Left colon (tissue), 2 donors: Measurements from ENCODE around the gene RMND1. TPM values are rescaled to one million over a fixed set of nuclear protein-coding genes. Genes with fewer than 3 reads are reported as not detected.
"Not testable (repeated sequence)": the region's sequence is repeated elsewhere in the genome, so short reads cannot be mapped to it uniquely, and the experiment has no call there.

Experiments
- ATAC-seq: fragments of 200-7000 bp; cut with Tn5 transposase; one replicate; pipeline ENCODE4 v1.9.1; 2020; ENCODE audit warnings: mild to moderate bottlenecking, moderate library complexity
- DNase-seq, 2 donors: peaks; one replicate each; pipeline ENCODE4 v3.0.0-alpha.2; 2020
- intact Hi-C, 2 donors: fragments of 100-400 bp; cut with DNase I in 1 of 2; cut with micrococcal nuclease in 1 of 2; formaldehyde crosslinking; loops; one replicate each; pipeline versions ENCODE4 v1.11.2 to v1.14.0; 2022; cut with DNase I, micrococcal nuclease
- total RNA-seq, 2 donors: library from RNA; stranded (reverse); fragmentation: NEBNext Ultra II Directional; extraction: Animal tissue kit (Norgen Biotek cat#: 25700); gene quantifications; one replicate each; pipeline ENCODE4 v1.2.1, GENCODE V29; 2021
- donor health status: DM: no; HTN: no; CAD: no.
- donor health status: DM: yes; HTN: yes; CAD: no.

Gene RMND1
- total RNA-seq, 2 donors from 2014 or later = 18.6 to 20.5 TPM

DNA sequence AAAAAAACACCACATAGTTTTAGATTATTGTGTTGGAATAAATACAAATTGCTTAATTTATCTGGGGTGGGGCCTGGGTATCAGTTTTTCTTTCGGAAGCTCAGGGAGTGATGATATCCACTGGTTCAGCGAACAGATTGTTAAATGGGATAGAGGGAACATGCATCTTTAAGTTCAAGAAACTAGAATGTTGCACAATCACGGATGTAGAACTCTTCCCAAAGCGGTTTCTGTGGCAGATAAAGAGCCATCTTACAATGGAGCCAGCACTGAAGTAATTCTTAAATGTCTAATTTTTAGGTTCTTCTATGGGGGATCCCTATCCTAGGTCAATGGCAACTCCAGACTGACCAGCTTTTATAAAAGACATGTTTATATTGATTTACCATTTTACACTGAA, 9.7 kb upstream of the RMND1 start:
- intact Hi-C loops = no loop called here
- ATAC-seq = no peak
- DNase-seq = no peak

DNA sequence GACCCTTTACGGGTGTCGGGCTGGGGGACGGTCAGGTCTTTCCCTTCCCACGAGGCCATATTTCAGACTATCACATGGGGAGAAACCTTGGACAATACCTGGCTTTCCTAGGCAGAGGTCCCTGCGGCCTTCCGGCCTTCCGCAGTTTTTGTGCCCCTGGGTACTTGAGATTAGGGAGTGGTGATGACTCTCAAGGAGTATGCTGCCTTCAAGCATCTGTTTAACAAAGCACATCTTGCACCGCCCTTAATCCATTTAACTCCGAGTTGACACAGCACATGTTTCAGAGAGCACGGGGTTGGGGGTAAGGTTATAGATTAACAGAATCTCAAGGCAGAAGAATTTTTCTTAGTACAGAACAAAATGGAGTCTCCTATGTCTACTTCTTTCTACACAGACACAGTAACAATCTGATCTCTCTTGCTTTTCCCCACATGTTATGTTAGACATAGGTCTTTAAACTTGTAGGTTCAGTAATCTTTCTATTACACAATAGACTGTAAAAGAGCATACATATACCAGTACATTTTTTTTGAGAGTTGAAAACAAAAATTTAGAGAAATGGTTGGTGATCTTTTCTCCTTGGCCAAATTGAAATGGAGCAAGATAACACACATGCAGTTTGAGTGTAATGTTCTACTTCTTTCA, 3.9 kb upstream of the RMND1 start:
- intact Hi-C loops, DNase-seq, ATAC-seq: not testable (repeated sequence)

DNA sequence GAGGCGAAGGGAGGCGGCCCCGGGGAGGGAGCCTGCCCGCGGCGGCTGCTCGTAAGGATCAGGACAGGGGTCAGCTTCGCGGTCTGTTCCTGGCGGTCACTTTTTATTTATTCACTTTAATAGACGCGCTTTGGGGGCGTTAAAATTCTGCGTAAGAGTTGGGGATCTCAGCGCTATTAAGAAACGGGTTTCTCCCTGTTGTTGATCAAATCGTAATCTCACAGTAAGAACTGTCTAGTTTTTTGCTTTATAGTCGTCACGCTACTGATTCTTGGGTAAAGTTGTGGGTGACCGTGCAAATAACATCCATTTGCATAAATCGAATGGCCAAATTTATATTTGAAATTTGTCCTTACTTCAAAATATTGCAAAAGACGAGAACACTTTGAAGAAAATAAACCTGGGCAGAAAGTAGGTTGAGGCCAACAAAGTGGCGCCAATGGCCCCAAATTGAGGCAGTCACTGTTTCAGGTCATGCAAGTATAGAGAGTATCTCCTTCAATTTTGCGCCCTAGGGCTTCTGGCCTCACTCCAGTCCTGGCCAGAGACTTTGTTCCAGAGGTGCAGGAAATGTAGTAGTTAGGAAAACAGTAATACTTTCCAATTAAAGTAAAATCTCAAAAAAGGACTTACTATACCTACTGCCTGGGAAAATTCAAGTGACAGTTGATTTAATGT, 963 bp upstream of the RMND1 start:
- DNase-seq (peak; percentile 38 to 40), ATAC-seq (peak; percentile 42)
- intact Hi-C loops = no loop called here

DNA sequence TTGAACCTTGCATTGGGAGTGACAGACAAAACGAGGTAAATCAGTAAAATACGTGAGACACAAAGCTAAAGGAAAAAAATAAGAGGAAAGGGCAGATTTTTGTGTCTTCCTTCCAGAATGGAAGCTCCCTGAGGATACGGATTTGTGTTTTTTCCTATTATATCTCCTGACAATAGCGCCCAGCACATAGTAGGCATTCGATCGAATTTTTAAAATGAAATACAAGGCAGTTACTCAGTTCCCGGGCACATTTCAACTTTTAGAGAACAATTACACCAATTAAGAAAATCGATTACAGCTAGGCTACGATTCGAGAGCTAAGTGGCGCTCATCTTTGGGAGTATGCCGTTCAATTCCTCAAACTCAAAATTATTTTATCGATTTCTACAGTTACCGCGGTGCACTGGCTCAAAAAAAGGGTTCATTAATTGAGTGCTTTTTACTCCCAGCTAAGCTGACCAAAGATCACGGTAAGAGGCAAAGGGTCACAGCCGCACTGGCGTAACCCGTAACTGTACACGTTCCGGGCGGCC, 443 bp downstream of the RMND1 start:
- intact Hi-C loops = no loop called here
- DNase-seq (no peak), ATAC-seq (no peak)

DNA sequence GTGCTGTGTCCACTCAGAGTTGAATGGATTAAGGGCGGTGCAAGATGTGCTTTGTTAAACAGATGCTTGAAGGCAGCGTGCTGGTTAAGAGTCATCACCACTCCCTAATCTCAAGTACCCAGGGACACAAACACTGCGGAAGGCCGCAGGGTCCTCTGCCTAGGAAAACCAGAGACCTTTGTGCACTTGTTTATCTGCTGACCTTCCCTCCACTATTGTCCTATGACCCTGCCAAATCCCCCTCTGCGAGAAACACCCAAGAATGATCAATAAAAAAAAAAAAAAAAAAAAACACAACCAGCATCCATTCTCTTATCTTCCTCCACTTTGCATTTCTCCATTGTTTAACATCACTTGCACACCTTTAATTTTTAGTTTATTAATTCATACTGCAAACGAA, 998 bp downstream of the RMND1 start:
- DNase-seq, intact Hi-C loops, ATAC-seq: not testable (repeated sequence)

DNA sequence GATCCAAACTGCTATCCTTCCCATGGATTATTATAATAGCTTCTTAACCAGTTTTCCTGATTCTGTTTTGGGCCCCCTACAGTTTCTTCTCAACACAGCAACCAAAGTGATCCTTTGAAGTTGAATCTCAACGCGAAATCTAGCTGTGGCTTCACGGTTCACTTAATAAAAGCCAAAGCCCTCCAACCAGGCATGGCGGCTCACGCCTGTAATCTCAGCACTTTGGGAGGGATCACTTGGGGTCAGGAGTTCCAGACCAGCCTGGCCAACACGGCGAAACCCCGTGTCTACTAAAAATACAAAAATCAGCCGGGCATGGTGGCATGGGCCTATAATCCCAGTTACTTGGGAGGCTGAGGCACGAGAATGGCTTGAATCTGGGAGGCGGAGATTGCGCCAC, 3.3 kb downstream of the RMND1 start:
- ATAC-seq (no peak), DNase-seq (no peak)
- intact Hi-C loops = no loop called here

DNA sequence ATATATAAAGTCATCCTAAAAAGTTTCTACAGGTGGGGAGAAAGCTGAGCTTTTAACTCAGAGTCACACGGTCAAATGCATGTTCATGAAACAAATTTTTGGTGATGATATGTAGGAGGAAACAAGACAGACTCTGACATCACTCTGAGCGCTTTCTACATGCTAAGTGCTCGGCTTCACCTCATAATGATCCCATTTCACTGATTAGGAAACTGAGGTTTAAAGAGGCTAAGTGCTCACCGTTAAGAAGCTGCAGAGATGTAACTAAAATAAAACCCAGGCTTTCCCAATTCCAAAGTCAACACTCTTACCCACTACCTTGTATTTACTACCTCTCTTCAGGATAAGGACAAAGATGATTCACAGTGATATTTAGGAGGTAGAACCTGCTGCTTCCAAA, 4.7 kb downstream of the RMND1 start:
- ATAC-seq (no peak), DNase-seq (no peak)
- intact Hi-C loops = no loop called here

DNA sequence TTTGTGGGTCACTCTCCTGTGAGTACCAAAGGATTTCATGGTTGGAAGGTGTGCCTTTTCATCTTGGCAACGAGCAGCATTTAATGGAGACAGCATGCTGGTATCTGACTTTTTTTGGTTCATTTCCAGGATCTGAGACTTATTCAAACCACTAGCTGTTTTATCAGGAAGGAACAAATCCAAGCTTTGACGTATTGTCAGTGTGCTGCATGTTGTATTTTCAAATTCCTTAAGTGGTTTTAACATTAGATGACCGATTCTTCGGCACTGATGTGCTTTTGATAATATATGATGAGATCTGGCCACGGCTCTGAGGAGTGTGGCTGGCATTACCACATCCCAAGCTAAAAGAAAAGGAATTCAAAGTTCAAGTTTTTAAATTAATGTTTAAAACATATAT, 6.4 kb downstream of the RMND1 start:
- ATAC-seq = no peak
- intact Hi-C loops = no loop called here

DNA sequence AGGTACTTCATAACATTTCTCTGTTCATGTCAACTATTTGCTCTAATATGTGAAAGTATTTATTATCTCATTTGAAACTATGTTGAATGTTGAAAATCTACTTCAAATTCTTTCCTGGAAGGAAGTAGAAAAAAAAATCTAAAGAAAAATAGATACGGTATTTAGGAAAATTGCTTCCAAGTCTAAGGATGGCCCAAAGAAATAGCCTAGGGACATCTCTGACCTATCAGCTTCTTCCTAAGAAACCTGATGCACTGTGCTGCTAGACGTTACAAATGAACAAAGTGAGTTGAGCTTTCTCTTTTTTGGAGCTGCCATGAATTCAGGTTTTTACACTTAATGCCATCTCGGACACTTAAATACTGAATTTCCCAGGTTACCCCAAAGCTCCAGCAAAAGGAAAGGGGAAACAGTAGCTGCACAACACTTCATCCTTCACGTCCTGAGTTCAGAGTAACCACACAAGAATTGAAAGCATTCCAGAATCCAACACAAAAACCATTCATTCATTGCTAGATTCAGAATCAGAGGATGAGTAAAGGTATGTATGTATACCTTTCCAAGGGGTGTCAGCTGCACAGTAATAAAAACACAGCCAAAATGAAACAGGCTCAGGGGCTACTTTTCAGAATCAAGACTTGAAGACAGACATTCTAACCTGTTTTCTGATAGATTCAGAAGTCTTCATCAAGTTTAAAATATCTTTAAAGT, 7.9 kb downstream of the RMND1 start:
- ATAC-seq (no peak), DNase-seq (no peak)
- intact Hi-C loops = no loop called here

More for the DNA sequence above, 6.4 kb downstream of the RMND1 start:
- DNase-seq = no peak

DNA sequence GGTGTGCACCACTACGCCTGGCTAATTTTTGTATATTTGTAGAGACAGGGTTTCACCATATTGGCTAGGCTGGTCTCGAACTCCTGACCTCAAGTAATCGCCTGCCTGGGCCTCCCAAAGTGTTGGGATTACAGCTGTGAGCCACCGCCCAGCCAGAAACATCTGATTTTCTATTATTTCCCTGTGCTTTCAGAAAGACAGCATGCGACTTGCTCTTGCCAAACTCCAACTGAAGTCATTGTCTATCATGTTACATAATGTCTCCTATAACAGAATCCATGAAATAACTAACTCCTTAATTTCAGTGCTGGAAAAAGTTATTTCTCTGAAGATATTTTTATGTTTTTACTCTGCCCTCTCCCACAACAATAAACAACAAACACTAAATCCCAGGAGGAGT, 8.5 kb downstream of the RMND1 start:
- DNase-seq = no peak
- intact Hi-C loops = no loop called here
- no peak for ATAC-seq

DNA sequence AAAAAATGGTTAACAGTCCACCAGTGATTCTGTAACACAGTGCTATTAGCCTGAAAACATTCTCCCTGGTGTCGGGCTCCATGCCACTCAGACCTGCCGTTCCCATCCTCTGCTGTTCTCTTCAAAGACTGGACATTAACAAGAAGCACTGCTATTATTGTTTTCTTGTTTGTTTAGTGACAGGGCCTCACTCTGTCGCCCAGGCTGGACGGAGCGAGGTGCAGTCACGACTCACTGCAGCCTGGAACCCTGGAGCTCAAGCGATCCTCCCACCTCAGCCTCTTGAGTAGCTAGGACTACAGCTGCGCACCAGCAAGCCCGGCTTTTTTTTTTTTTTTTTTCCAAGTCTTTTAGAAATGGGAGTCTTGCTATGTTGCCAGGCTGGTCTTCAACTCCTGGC, 9.6 kb downstream of the RMND1 start:
- intact Hi-C loops = no loop called here
- DNase-seq (no peak), ATAC-seq (no peak)

DNA sequence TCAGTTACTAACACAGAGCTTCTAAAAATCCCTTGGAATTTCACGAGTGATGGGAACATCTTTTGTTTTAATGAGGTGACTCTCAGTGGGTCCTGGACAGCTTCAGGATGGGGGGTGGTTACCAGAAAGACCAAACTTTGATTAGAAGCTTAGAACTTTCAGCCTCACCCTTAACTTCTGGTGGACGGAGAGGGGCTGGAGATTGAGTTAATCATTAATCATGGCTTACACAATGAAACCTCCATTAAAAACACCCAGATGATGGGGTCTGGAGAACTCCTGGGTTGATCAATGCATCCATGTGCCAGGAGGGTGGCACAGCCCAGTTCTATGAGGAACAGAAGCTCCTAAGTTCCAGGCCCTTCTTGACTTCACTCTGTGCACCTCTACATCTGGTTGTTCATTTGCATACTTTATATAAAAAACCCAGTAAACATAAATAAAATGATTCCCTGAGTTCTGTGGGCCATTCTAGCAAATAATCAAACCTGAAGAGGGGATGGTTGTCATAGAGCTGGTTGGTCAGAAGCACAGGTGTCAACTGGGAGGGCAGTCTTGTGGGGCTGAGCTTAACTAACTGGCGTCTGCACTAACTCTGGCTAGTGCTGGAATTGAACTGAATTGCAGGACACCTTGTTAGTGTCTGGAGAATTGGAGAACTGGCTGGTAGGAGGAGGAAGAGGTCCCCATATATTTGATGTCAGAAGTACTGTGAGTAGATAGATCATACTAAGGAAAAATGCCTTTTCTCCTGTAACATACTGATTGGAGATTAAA, 10.3 kb downstream of the RMND1 start:
- DNase-seq (no peak), ATAC-seq (no peak)

DNA sequence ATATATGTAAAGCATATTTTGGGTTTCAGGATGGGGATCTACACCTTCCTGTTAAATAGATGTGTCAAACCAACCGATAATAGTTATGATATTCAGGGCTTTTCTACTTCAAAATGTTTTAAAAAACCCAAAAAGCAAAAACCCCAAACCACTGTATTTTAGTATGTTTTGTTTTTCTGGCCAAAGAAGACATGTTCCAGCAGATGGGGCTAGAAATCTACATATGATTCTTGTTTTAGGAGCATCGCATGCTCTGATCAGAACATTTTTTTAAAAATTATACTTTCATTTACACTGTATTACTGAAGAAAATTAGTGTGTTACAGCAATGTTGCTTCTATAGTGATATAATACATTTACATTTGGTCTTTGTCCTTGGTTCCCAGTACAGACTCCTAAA, 11.0 kb downstream of the RMND1 start:
- intact Hi-C loops = no loop called here
- no peak for DNase-seq
- no peak for ATAC-seq

More for the DNA sequence above, 10.3 kb downstream of the RMND1 start:
- intact Hi-C loops = no loop called here

DNA sequence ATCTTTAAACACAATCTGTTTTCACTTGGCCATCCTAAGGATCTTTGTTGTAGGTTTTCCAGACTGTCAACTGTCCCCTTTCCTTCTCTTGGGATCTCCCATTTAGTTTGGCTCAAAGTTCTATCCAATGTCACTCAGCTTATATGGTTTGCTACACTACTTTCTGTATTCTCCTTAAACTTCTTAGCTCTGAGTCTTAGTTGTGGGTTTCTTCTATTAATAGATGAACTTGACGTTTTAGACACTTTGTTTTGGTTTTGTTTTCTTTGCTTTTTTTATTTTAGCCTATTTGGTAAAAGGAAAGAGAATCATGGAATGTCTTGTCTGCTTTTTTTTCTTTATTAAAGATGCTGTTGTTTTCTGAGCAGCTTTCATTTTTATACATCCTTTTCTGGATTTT, 11.4 kb downstream of the RMND1 start:
- intact Hi-C loops = no loop called here
- ATAC-seq (no peak), DNase-seq (no peak)

DNA sequence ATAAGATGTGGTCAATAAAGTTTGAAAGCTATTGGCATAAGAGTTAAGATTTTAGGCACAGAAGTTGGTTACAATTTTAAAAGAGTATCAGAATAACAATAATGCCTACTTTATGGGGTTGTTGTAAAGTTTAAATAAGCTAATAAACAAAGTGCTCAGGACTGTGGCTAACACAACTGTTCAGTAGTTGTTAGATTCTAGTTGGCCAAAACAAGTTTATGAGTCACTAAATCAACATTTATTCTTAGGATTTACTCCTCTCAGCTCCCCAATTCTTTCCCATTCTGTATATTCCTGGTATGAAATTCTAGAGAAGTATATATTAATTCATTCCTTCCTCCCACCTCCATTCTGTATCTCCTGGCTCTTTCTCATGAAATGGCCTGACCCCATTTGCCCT, 14.5 kb downstream of the RMND1 start:
- intact Hi-C loops = no loop called here
- ATAC-seq (no peak), DNase-seq (no peak)

DNA sequence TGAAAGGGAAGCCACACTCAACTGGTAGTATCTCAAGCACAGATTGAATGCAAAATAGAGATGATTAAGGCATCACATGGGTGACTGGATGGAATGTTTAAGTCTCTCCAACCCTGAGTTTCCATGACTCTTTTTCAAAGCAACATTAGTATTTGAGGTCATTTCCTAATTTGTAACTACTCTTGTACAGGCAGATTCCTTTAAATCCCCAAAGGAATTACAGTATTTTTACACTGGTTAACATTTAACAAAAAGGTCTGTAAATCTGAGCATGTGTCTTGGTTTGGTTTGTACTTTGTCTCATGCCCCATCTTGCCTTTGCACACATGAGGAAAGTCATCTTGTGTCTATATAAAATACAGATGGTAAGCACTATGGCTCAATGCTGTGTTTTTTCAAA, 15.1 kb downstream of the RMND1 start:
- no peak for DNase-seq
- intact Hi-C loops = no loop called here
- peak; percentile 94 for ATAC-seq

DNA sequence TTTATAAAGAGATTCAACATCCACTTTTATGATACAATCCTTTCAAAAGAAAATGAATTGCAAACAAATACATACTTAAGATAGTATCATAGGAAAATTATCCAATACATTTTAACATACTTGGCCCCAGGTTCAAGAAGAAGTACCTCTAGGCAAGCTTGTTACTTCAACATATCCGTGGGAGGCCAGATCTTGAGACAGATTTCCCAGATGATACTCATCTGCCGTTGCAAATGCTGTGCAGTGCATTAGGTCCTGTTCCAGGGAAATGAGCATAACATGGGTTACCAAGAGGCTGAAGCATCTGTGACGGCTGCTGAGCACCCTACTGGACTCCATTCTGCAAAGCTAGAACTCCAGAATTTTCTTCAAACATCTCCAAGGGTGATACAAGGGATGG, 15.6 kb downstream of the RMND1 start:
- ATAC-seq = no peak
- no peak for DNase-seq
- intact Hi-C loops = no loop called here

DNA sequence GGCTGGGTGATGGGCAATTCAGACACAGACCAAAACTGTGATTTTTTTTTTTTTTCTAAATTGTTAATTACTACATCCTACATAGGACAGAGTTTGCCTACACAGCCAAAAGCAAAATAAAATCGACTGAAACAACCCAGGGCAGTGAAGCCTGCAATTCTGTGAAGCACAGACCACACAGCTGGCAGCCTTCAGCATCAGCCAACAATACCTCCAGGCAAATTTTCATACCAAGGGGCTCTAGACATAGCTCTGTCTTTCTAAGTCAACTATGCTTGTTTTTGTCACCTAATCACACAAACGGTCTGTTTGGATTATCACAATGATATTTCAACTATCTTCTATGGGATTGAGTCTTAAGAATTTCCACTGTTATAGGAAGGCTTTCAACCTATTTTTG, 17.6 kb downstream of the RMND1 start:
- DNase-seq (no peak), ATAC-seq (no peak)
- intact Hi-C loops = no loop called here

DNA sequence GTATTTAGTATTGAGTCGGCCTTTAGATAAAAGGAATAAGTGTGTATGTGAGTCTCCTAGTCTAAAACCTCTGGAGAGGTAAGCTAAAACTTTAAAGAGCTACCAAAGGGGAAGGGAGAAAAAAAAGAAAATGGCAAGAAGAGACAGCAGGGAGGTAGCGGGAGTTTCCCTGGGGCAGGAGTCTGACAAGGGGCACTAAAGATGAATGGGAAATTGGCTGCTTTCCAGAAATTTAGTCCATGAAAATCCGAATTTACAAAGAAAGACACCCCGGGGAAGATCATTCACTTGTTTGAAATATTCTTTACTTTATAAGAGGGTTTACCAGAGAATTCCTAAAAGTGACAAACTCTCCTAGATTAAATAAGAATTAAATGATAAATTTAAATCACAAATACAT, 19.3 kb downstream of the RMND1 start:
- ATAC-seq = no peak
- intact Hi-C loops = no loop called here

More for the DNA sequence above, 19.3 kb downstream of the RMND1 start:
- DNase-seq = no peak
